Retinal pigment epithelial cell (primary cell): Measurements from ENCODE around the gene JUN.

Experiments used
- DNase-seq: peaks from one replicate; pipeline ENCODE4 v3.0.0-alpha.2; 2010; ENCODE audit warnings: low read depth
- H3K4me3 ChIP-seq: 2 replicates; pipeline ENCODE4 v1.5.1; 2011; ENCODE audit warnings: mild to moderate bottlenecking, low read length, control low read depth, moderate library complexity
- CTCF ChIP-seq: conservative IDR thresholded peaks from 2 replicates; pipeline ENCODE4 v1.5.1; 2011; ENCODE audit warnings: low read depth, low read length, control low read depth, inconsistent platforms

The JUN gene

GRCh38 chr1:58789322-58789856 is 5.5 kb upstream of the JUN start:
- no peak overlapping the region for H3K4me3 ChIP-seq
- DNase-seq, result no peak
- TF ChIP-seq CTCF, result no peak

GRCh38 chr1:58788259-58788658 is 4.4 kb upstream of the JUN start:
- no peak overlapping the region for H3K4me3 ChIP-seq
- no peak for TF ChIP-seq CTCF
- no peak for DNase-seq

GRCh38 chr1:58786927-58787245 is 3.0 kb upstream of the JUN start:
- H3K4me3 ChIP-seq, result no peak overlapping the region
- DNase-seq, result no peak
- no peak for TF ChIP-seq CTCF

GRCh38 chr1:58786184-58786926 is 2.5 kb upstream of the JUN start:
- no peak for DNase-seq
- TF ChIP-seq CTCF, result no peak
- H3K4me3 ChIP-seq, result no peak overlapping the region

- peak overlapping the region; percentile 91 for H3K4me3 ChIP-seq
- DNase-seq, result no peak
These were observed 1.7 kb upstream of the JUN start for GRCh38 chr1:58785442-58786058.

GRCh38 chr1:58784758-58785441 is 1.1 kb upstream of the JUN start:
- TF ChIP-seq CTCF, result peak; percentile 77
- DNase-seq, result peak; percentile 60
- H3K4me3 ChIP-seq, result peak overlapping the region; percentile 91

More at GRCh38 chr1:58785442-58786058, 1.7 kb upstream of the JUN start:
- TF ChIP-seq CTCF, result no peak
